Endothelial cell of umbilical vein (primary cell): Measurements from ENCODE around the gene CA14.

ENCODE experiments used
- CTCF ChIP-seq, 2 donors: IDR thresholded peaks; 1 replicate in 1 of 2; 2 replicates in 1 of 2; pipeline ENCODE4 v1.5.1; 2011; ENCODE audit warnings: low read length in 2 of 2, mild to moderate bottlenecking in 2 of 2, moderate library complexity in 2 of 2, control low read depth in 1 of 2, inconsistent platforms in 1 of 2, low read depth in 1 of 2; ENCODE audit not compliant: insufficient read depth in 1 of 2; ENCODE audit errors: extremely low read depth in 1 of 2
- EZH2 ChIP-seq: IDR thresholded peaks from 2 replicates; pipeline ENCODE4 v1.6.1; 2012; ENCODE audit warnings: borderline replicate concordance, low read depth, mild to moderate bottlenecking, moderate library complexity, low read length, inconsistent platforms; ENCODE audit not compliant: severe bottlenecking
- JUN ChIP-seq: IDR thresholded peaks from 2 replicates; pipeline ENCODE4 v1.6.1; 2011; ENCODE audit warnings: borderline replicate concordance, low read depth; ENCODE audit not compliant: insufficient read length, insufficient read depth
- MAX ChIP-seq: IDR thresholded peaks from 2 replicates; pipeline ENCODE4 v1.6.1; 2011; ENCODE audit not compliant: insufficient read depth, insufficient read length
- POLR2A ChIP-seq: IDR thresholded peaks from 2 replicates; pipeline ENCODE4 v1.6.1; 2012; ENCODE audit warnings: low read depth, mild to moderate bottlenecking, control low read depth, low read length
- POLR2AphosphoS5 ChIP-seq: IDR thresholded peaks from 2 replicates; pipeline ENCODE4 v1.6.1; 2012; ENCODE audit warnings: low read depth, mild to moderate bottlenecking, control low read depth, low read length, moderate library complexity; ENCODE audit not compliant: insufficient read depth

GRCh38 chr1:150235852-150236613, 21.5 kb upstream of the CA14 start, which contains the start of gene ANP32E:
- no peak for TF ChIP-seq CTCF (IDR thresholded peaks at IDR 0.05; ENCODE audit: extremely low read depth in 1 of 2, insufficient read depth in 1 of 2, low read depth in 1 of 2, low read length in 2 of 2)
- peak; percentile 38 for TF ChIP-seq MAX
- peak; percentile 98 for TF ChIP-seq POLR2A
- TF ChIP-seq EZH2 = no peak
- TF ChIP-seq JUN = no peak
- TF ChIP-seq POLR2AphosphoS5 = peak; percentile 93
